A549 (cell line): ENCODE data around the gene OSBPL2. TPM values are rescaled to one million over a fixed set of nuclear protein-coding genes. Genes with fewer than 3 reads are reported as not detected.

ENCODE experiments used
- ATAC-seq, 2 experiments: fragments of 200-7000 bp in 1 of 2; fragments of >200 bp in 1 of 2; cut with Nextera tagmentation in 1 of 2; cut with Tn5 transposase in 1 of 2; 3 replicates each; pipeline versions ENCODE4 v1.8.0 to v1.9.1; 2018 to 2020; ENCODE audit warnings: mild to moderate bottlenecking in 1 of 2, moderate library complexity in 1 of 2
- CTCF ChIA-PET: fragments of 300-600 bp; sonication (Branson Sonifier 250); formaldehyde crosslinking; extraction: SDS; loops from one replicate; lab custom pipeline; 2021; ENCODE audit warnings: antibody characterized with exemption, inconsistent platforms; lab: Yijun Ruan, JAX
- POLR2A ChIA-PET: fragments of 350-600 bp; formaldehyde crosslinking; extraction: SDS; loops from one replicate; lab custom pipeline; 2021; ENCODE audit warnings: antibody characterized with exemption, inconsistent platforms; lab: Yijun Ruan, JAX
- DNase-seq, 2 experiments: peaks; one replicate each; pipeline versions ENCODE4 v3.0.0 to v3.0.0-alpha.2; 2011 to 2016; ENCODE audit warnings: low read depth in 1 of 2, low spot score in 1 of 2
- FAIRE-seq: peaks from 2 replicates; lab custom pipeline; 2011; peaks lifted over from hg19 to GRCh38; lab: Jason Lieb, UNC
- H3K27ac ChIP-seq, 2 experiments: fragments of >200 bp; sonication (Bioruptor Twin); formaldehyde crosslinking; 3 replicates each; pipeline ENCODE4 v1.5.1; 2016 to 2017
- H3K4me1 ChIP-seq: fragments of >200 bp; sonication (Bioruptor Twin); formaldehyde crosslinking; 3 replicates; pipeline ENCODE4 v1.6.1; 2016
- H3K4me2 ChIP-seq: fragments of >200 bp; sonication (Bioruptor Twin); formaldehyde crosslinking; 3 replicates; pipeline ENCODE4 v1.6.1; 2016
- H3K4me3 ChIP-seq: fragments of >200 bp; sonication (Bioruptor Twin); formaldehyde crosslinking; 3 replicates; pipeline ENCODE4 v1.5.1; 2016
- H3K9me3 ChIP-seq: fragments of >200 bp; sonication (Bioruptor Twin); formaldehyde crosslinking; 3 replicates; pipeline ENCODE4 v1.6.1; 2016
- CHD2 ChIP-seq: fragments of 150-350 bp; IDR thresholded peaks from 2 replicates; pipeline ENCODE4 v1.6.1; 2014; ENCODE audit warnings: low read length; ENCODE audit not compliant: partially characterized antibody
- CTCF ChIP-seq: fragments of >200 bp; sonication (Bioruptor Twin); formaldehyde crosslinking; IDR thresholded peaks from 3 replicates; pipeline ENCODE4 v1.5.1; 2016
- EHMT2 ChIP-seq: fragments of 200-600 bp; sonication (generic); IDR thresholded peaks from 2 replicates; pipeline ENCODE4 v1.6.1; 2016; ENCODE audit warnings: antibody characterized with exemption, low read depth, mild to moderate bottlenecking, moderate library complexity
- EP300 ChIP-seq, 2 experiments: fragments of >200 bp; sonication (Bioruptor Twin); formaldehyde crosslinking; IDR thresholded peaks; 2 replicates in 1 of 2; 3 replicates in 1 of 2; pipeline ENCODE4 v1.6.1; 2016 to 2017
- FOSB ChIP-seq: fragments of 250-450 bp; sonication (Bioruptor Pico); IDR thresholded peaks from 2 replicates; pipeline ENCODE4 v1.5.0; 2020; ENCODE audit warnings: mild to moderate bottlenecking, moderate library complexity
- GATA3 ChIP-seq: IDR thresholded peaks from 2 replicates; pipeline ENCODE4 v1.6.1; 2012; ENCODE audit warnings: borderline replicate concordance
- HDAC2 ChIP-seq: fragments of 200-600 bp; sonication (generic); IDR thresholded peaks from 2 replicates; pipeline ENCODE4 v1.6.1; 2016
- HOXB13 ChIP-seq: fragments of 250-450 bp; sonication (Bioruptor Pico); IDR thresholded peaks from 2 replicates; pipeline ENCODE4 v1.5.0; 2020; ENCODE audit warnings: low read depth, mild to moderate bottlenecking, moderate library complexity
- HOXB5 ChIP-seq: fragments of 250-450 bp; sonication (Bioruptor Pico); IDR thresholded peaks from 2 replicates; pipeline ENCODE4 v1.5.0; 2020; ENCODE audit warnings: mild to moderate bottlenecking, moderate library complexity
- JUN ChIP-seq, 2 experiments: fragments of >200 bp; sonication (Bioruptor Twin); formaldehyde crosslinking; IDR thresholded peaks; 2 replicates in 1 of 2; 3 replicates in 1 of 2; pipeline ENCODE4 v1.6.1; 2016 to 2017
- KDM1A ChIP-seq: fragments of 200-600 bp; sonication (generic); IDR thresholded peaks from 2 replicates; pipeline ENCODE4 v1.6.1; 2016; ENCODE audit warnings: low read depth, mild to moderate bottlenecking
- KDM5A ChIP-seq: fragments of 200-600 bp; sonication (generic); IDR thresholded peaks from 2 replicates; pipeline ENCODE4 v1.6.1; 2016; ENCODE audit warnings: antibody characterized with exemption, mild to moderate bottlenecking
- NR3C1 ChIP-seq: fragments of >200 bp; sonication (Bioruptor Twin); formaldehyde crosslinking; IDR thresholded peaks from 3 replicates; pipeline ENCODE4 v1.6.1; 2017
- PBX3 ChIP-seq: IDR thresholded peaks from 2 replicates; pipeline ENCODE4 v1.6.1; 2012
- PHF8 ChIP-seq: fragments of 200-600 bp; sonication (generic); IDR thresholded peaks from 2 replicates; pipeline ENCODE4 v1.6.1; 2016; ENCODE audit warnings: low read depth, mild to moderate bottlenecking, antibody characterized with exemption, moderate library complexity, borderline replicate concordance
- POLR2A ChIP-seq: IDR thresholded peaks from 2 replicates; pipeline ENCODE4 v1.6.1; 2012; ENCODE audit warnings: mild to moderate bottlenecking, low read length
- RAD21 ChIP-seq, 2 experiments: fragments of >200 bp in 1 of 2; sonication (Bioruptor Twin) in 1 of 2; formaldehyde crosslinking in 1 of 2; IDR thresholded peaks in 1 of 2; conservative IDR thresholded peaks in 1 of 2; 2 replicates in 1 of 2; 3 replicates in 1 of 2; pipeline ENCODE4 v1.6.1; 2012 to 2018; ENCODE audit warnings: inconsistent platforms in 1 of 2
- RARB ChIP-seq: fragments of 250-450 bp; sonication (Bioruptor Pico); IDR thresholded peaks from 2 replicates; pipeline ENCODE4 v1.8.0; 2021; ENCODE audit warnings: mild to moderate bottlenecking, moderate library complexity
- RFX5 ChIP-seq: fragments of 450-650 bp; IDR thresholded peaks from 2 replicates; pipeline ENCODE4 v1.7.1; 2014; ENCODE audit warnings: antibody characterized with exemption, mild to moderate bottlenecking, moderate library complexity
- USF2 ChIP-seq: fragments of 450-650 bp; IDR thresholded peaks from 2 replicates; pipeline ENCODE4 v1.6.1; 2014; ENCODE audit warnings: antibody characterized with exemption
- ZFP36 ChIP-seq: fragments of 450-650 bp; IDR thresholded peaks from 2 replicates; pipeline ENCODE4 v1.6.1; 2014; ENCODE audit warnings: borderline replicate concordance; ENCODE audit not compliant: partially characterized antibody
- WGBS: methylation state at CpG from one replicate; pipeline ENCODE4 v1.1.6; 2017; ENCODE audit errors: missing lambda C conversion rate; 5-methylcytosine and 5-hydroxymethylcytosine counted together
- polyA plus RNA-seq, 4 experiments: library from polyadenylated mRNA; depleted of rRNA in 3 of 4; stranded (reverse); fragments of >200 nt; fragmentation: RNase III in 1 of 4; extraction: RNeasy Plus Mini Kit Qiagen cat#74134 plus additional on column Dnase treatment in 1 of 4; gene quantifications; 2 replicates in 3 of 4; 3 replicates in 1 of 4; pipeline ENCODE4 v1.2.3, GENCODE V29; 2011 to 2017

OSBPL2 gene
- polyA plus RNA-seq, 2 of the 4 experiments (the other 2 are of a cell fraction), result 14.6 to 14.8 TPM

- no peak for DNase-seq
- 98% methylated on average over 17 of the region's 34 CpGs for WGBS
- peak in 1 of 2 experiments; percentile 6; a peak in 3 of 6 replicates for ATAC-seq
- CTCF ChIA-PET, result interaction anchor here (1.0 kb wide), 1 partner anchor 43 kb away, joined by 4 read pairs; no protein-coding TSS in a partner anchor
- TF ChIP-seq RAD21 (conservative IDR thresholded peaks at IDR 0.05 in 1 of 2, IDR thresholded peaks at IDR 0.05 in 1 of 2) (no peak), KDM1A (no peak)
- no peak overlapping the region for H3K27ac ChIP-seq
- no peaks in the 10 kb centered on the region; the same call in 2 of the 3 replicates for H3K4me1 ChIP-seq
- no peaks in the 10 kb centered on the region for H3K9me3 ChIP-seq
- H3K4me3 ChIP-seq, result no peak overlapping the region
- POLR2A ChIA-PET, result no interaction called here
- FAIRE-seq, result no peak
- H3K4me2 ChIP-seq, result no peak overlapping the region
Measured at GRCh38 chr20:62332989-62333819, 94.9 kb downstream of the OSBPL2 start.

DNA sequence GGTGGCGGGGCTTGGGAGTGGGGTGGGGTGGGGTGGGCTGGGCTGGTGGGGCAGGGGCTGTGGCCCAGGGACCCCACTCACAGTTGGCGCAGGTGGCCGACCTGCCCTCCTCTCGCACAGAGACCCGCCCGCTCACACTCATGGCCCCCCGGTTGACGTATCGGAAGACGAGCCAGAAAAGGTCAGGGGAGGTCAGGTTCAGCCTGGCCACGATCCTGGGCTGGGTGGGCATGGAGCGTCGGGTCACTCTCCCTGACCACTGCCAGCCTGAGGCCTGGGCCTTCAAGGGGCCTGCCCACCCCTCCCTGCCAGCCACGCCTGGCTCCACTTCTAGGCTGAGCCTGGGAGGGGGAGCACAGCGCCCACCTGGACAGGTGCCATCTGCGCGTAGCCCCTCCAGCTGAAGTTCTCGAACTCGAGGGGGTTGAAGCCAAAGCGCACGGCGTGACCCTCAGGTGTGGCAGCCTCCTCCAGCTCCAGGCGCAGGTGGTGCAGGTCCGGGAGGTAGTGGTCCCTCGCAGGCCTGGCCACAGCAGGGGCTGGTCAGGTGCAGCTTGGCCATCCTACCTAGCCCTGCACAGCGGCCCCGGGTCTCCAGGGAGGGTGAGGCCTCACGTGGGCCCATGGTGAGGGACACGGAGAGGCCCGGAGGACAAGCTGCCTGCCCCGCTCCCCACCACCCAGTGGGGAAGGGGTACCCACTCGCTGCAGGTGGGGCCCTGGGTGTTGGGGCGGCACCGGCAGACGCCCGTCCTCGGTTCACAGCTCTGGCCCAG, 95.7 kb downstream of the OSBPL2 start:
- ChIA-PET CTCF (interaction anchor here (1.0 to 1.7 kb wide), 3 partner anchors 10 to 48 kb away, joined by 3 to 6 read pairs (median 4); no protein-coding TSS in a partner anchor), POLR2A (no interaction called here)
- WGBS, result 83% methylated on average over 20 of the region's 37 CpGs
- Histone ChIP-seq H3K27ac (0 out of 6 replicates have a peak overlapping the region, but pooled peaks of 1 of the 2 experiments have one; percentile 3), H3K4me3 (no peak overlapping the region), H3K4me1 (no peaks in the 10 kb centered on the region; the same call in 2 of the 3 replicates), H3K9me3 (no peaks in the 10 kb centered on the region), H3K4me2 (no peak overlapping the region)
- FAIRE-seq (no peak), DNase-seq (no peak), ATAC-seq (peak in 1 of 2 experiments; percentile 4; a peak in 3 of 6 replicates)
- TF ChIP-seq PHF8, result no peak
- TF ChIP-seq KDM5A, result no peak
- TF ChIP-seq FOSB (CRISPR knock-in tag), result no peak
- TF ChIP-seq EHMT2, result no peak
- no peak for TF ChIP-seq CTCF
- no peak for TF ChIP-seq EP300 (IDR thresholded peaks at IDR 0.05)
- no peak for TF ChIP-seq POLR2A
- TF ChIP-seq HOXB13 (CRISPR knock-in tag), result no peak
- TF ChIP-seq RARB (CRISPR knock-in tag), result no peak
- TF ChIP-seq ZFP36, result no peak
- no peak for TF ChIP-seq GATA3
- no peak for TF ChIP-seq PBX3
- TF ChIP-seq HDAC2, result no peak
- no peak for TF ChIP-seq RFX5
- no peak for TF ChIP-seq HOXB5 (CRISPR knock-in tag)
- TF ChIP-seq CHD2, result no peak
- TF ChIP-seq NR3C1, result no peak

GRCh38 chr20:62334881-62335280, 96.6 kb downstream of the OSBPL2 start:
- FAIRE-seq (no peak), DNase-seq (no peak)
- Histone ChIP-seq H3K9me3 (no peaks in the 10 kb centered on the region), H3K4me3 (no peak overlapping the region)
- WGBS, result 84% methylated on average over 10 of the region's 13 CpGs
- TF ChIP-seq USF2, result no peak
- peak in 1 of 2 experiments; percentile 12; a peak in 1 of 5 replicates for TF ChIP-seq JUN (IDR thresholded peaks at IDR 0.05)
- no peak for TF ChIP-seq PBX3
- TF ChIP-seq, all 56 proteins: peak for 1
- no peak for ATAC-seq
- no peak overlapping the region for H3K27ac ChIP-seq
- CTCF ChIA-PET, result interaction anchor here (1.2 to 1.7 kb wide), 2 partner anchors 11 to 47 kb away, joined by 3 to 6 read pairs; no protein-coding TSS in a partner anchor
- POLR2A ChIA-PET, result no interaction called here
- no peaks in the 10 kb centered on the region; the same call in 2 of the 3 replicates for H3K4me1 ChIP-seq
- H3K4me2 ChIP-seq, result no peak overlapping the region
